GM19351 (cell line): ENCODE data around the gene PRPF31.
"Not testable (repeated sequence)": the region's sequence is repeated elsewhere in the genome, so short reads cannot be mapped to it uniquely, and the experiment has no call there.

Experiments used
- ATAC-seq: cut with Tn5 transposase; IDR thresholded peaks from one replicate; pipeline ENCODE4 v1.9.1; 2021; ENCODE audit warnings: mild to moderate bottlenecking, moderate library complexity; ENCODE audit not compliant: unreplicated experiment

The PRPF31 gene

GRCh38 chr19:54160182-54160811, 44.7 kb downstream of the PRPF31 start:
- ATAC-seq: no peak

GRCh38 chr19:54160854-54161253, 45.3 kb downstream of the PRPF31 start:
- no peak for ATAC-seq

GRCh38 chr19:54162241-54162805, 46.8 kb downstream of the PRPF31 start:
- ATAC-seq: no peak

- no peak for ATAC-seq
Observed at GRCh38 chr19:54162884-54163283, 47.3 kb downstream of the PRPF31 start.

- no peak for ATAC-seq
Observed at GRCh38 chr19:54164369-54165068, 49.0 kb downstream of the PRPF31 start.

- no peak for ATAC-seq
Observed at GRCh38 chr19:54165222-54165621, 49.7 kb downstream of the PRPF31 start.

- ATAC-seq: no peak
Observed at GRCh38 chr19:54168174-54168917, 52.8 kb downstream of the PRPF31 start.

- ATAC-seq: no peak
Observed at GRCh38 chr19:54169149-54169740, 53.7 kb downstream of the PRPF31 start.

- not testable (repeated sequence) for ATAC-seq
Observed at GRCh38 chr19:54171736-54172431, 56.3 kb downstream of the PRPF31 start.

GRCh38 chr19:54172471-54173358, 57.2 kb downstream of the PRPF31 start, which contains the start of gene TMC4:
Gene TMC4, minus strand, starts transcription at chr19:54173160. Its CDS starts 43 bp downstream, at chr19:54173117.
- ATAC-seq: no peak

GRCh38 chr19:54173359-54173699, 57.8 kb downstream of the PRPF31 start:
- no peak for ATAC-seq

GRCh38 chr19:54173951-54174834, 58.6 kb downstream of the PRPF31 start:
- no peak for ATAC-seq

GRCh38 chr19:54178581-54179261, 63.2 kb downstream of the PRPF31 start:
- no peak for ATAC-seq

GRCh38 chr19:54179262-54179852, 63.8 kb downstream of the PRPF31 start:
- ATAC-seq: no peak

GRCh38 chr19:54179921-54180461, 64.4 kb downstream of the PRPF31 start:
- no peak for ATAC-seq

GRCh38 chr19:54180691-54181091, 65.1 kb downstream of the PRPF31 start:
- no peak for ATAC-seq
